ENCODE data around the gene SLC30A3.

DNA sequence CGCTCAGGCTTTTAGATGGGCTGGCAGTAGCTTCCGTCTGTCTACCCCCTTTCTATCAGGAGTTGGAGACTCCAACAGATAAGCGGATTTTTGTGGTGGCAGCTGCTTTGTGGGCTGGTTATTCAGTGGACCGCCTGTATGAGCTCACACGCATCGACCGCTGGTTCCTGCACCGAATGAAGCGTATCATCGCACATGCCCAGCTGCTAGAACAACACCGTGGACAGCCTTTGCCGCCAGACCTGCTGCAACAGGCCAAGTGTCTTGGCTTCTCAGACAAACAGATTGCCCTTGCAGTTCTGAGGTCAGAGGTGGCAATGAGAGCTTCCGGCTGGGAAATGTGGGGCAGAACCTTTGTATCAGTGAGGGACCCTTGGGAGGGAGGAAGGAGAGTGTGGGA is 30.9 kb downstream of the SLC30A3 start:
- no peak for TF ChIP-seq EZH2 (IDR thresholded peaks at IDR 0.05; ENCODE audit: insufficient read depth, low read length)
- TF ChIP-seq, protein P1, sequence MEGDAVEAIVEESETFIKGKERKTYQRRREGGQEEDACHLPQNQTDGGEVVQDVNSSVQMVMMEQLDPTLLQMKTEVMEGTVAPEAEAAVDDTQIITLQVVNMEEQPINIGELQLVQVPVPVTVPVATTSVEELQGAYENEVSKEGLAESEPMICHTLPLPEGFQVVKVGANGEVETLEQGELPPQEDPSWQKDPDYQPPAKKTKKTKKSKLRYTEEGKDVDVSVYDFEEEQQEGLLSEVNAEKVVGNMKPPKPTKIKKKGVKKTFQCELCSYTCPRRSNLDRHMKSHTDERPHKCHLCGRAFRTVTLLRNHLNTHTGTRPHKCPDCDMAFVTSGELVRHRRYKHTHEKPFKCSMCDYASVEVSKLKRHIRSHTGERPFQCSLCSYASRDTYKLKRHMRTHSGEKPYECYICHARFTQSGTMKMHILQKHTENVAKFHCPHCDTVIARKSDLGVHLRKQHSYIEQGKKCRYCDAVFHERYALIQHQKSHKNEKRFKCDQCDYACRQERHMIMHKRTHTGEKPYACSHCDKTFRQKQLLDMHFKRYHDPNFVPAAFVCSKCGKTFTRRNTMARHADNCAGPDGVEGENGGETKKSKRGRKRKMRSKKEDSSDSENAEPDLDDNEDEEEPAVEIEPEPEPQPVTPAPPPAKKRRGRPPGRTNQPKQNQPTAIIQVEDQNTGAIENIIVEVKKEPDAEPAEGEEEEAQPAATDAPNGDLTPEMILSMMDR (IDR thresholded peaks at IDR 0.05; ENCODE audit: insufficient read depth, low read depth, low read length): no peak
